Caco-2 (cell line): ENCODE data around the gene TLE7. TPM values are rescaled to one million over a fixed set of nuclear protein-coding genes. Genes with fewer than 3 reads are reported as not detected.

Experiments
- BruUV-seq: library from RNA; stranded (reverse); fragments of 400-500 nt; replicated peaks from 2 replicates; lab custom pipeline; 2021; lab: Mats Ljungman, UMichigan
- CTCF ChIA-PET: fragments of 300-600 bp; sonication (Branson Sonifier 250); formaldehyde crosslinking; loops from one replicate; lab custom pipeline; 2022; ENCODE audit warnings: antibody characterized with exemption; lab: Charles Lee
- POLR2A ChIA-PET: fragments of 300-600 bp; sonication (Branson Sonifier 250); formaldehyde crosslinking; loops from one replicate; lab custom pipeline; 2022; ENCODE audit warnings: antibody characterized with exemption; lab: Charles Lee
- DNase-seq, 2 experiments: peaks; one replicate each; pipeline versions ENCODE4 v3.0.0 to v3.0.0-alpha.2; 2020 to 2022
- H3K27me3 ChIP-seq: replicated peaks from 2 replicates; pipeline ENCODE4 v1.6.0; 2011; ENCODE audit warnings: low read length; ENCODE audit not compliant: control insufficient read depth, insufficient read depth
- H3K36me3 ChIP-seq: 2 replicates; pipeline ENCODE4 v1.5.1; 2011; ENCODE audit warnings: low read length; ENCODE audit not compliant: control insufficient read depth, insufficient read depth
- H3K4me1 ChIP-seq: fragments of 250-450 bp; sonication (Bioruptor Pico); 2 replicates; pipeline ENCODE4 v1.5.1; 2020; ENCODE audit warnings: mild to moderate bottlenecking
- H3K4me3 ChIP-seq: 2 replicates; pipeline ENCODE4 v1.5.1; 2011; ENCODE audit warnings: low read depth, mild to moderate bottlenecking, control low read depth, low read length
- H3K9me3 ChIP-seq: fragments of 250-450 bp; sonication (Bioruptor Pico); 2 replicates; pipeline ENCODE4 v1.5.1; 2020; ENCODE audit warnings: mild to moderate bottlenecking, moderate library complexity
- H3K27ac Mint-ChIP-seq: one replicate; pipeline ENCODE4 v1.8.0; 2022; ENCODE audit warnings: mixed read lengths; ENCODE audit not compliant: unreplicated experiment
- H3K27me3 Mint-ChIP-seq: one replicate; pipeline ENCODE4 v1.8.0; 2022; ENCODE audit warnings: mixed read lengths; ENCODE audit not compliant: insufficient read depth, unreplicated experiment
- H3K36me3 Mint-ChIP-seq: one replicate; pipeline ENCODE4 v1.8.0; 2022; ENCODE audit warnings: mild to moderate bottlenecking, mixed read lengths; ENCODE audit not compliant: insufficient read depth, unreplicated experiment
- H3K4me1 Mint-ChIP-seq: one replicate; pipeline ENCODE4 v1.8.0; 2022; ENCODE audit warnings: low read depth, mixed read lengths; ENCODE audit not compliant: unreplicated experiment
- H3K4me3 Mint-ChIP-seq: one replicate; pipeline ENCODE4 v1.8.0; 2022; ENCODE audit warnings: mild to moderate bottlenecking, moderate library complexity, mixed read lengths; ENCODE audit not compliant: unreplicated experiment
- H3K9me3 Mint-ChIP-seq: one replicate; pipeline ENCODE4 v1.8.0; 2022; ENCODE audit warnings: mixed read lengths; ENCODE audit not compliant: unreplicated experiment
- intact Hi-C: fragments of 100-400 bp; cut with micrococcal nuclease; formaldehyde crosslinking; loops from one replicate; pipeline ENCODE4 v1.10.0; 2022; ENCODE audit not compliant: unreplicated experiment
- total RNA-seq: library from RNA; stranded (reverse); gene quantifications from 2 replicates; pipeline ENCODE4 v1.2.3, GENCODE V29; 2022
- TF ChIP-seq, protein P1 (sequence below), 2 experiments: fragments of 200-600 bp in 1 of 2; IDR thresholded peaks; 1 replicate in 1 of 2; 2 replicates in 1 of 2; pipeline versions ENCODE4 v1.5.1 to v1.8.0; 2011 to 2022; ENCODE audit warnings: antibody characterized with exemption in 1 of 2, control low read depth in 1 of 2, inconsistent platforms in 1 of 2, low read depth in 1 of 2, low read length in 1 of 2, mild to moderate bottlenecking in 1 of 2, moderate library complexity in 1 of 2; ENCODE audit not compliant: insufficient read depth in 1 of 2, severe bottlenecking in 1 of 2, unreplicated experiment in 1 of 2

TLE7 gene
- total RNA-seq, 1 experiment from 2014 or later: not detected

DNA sequence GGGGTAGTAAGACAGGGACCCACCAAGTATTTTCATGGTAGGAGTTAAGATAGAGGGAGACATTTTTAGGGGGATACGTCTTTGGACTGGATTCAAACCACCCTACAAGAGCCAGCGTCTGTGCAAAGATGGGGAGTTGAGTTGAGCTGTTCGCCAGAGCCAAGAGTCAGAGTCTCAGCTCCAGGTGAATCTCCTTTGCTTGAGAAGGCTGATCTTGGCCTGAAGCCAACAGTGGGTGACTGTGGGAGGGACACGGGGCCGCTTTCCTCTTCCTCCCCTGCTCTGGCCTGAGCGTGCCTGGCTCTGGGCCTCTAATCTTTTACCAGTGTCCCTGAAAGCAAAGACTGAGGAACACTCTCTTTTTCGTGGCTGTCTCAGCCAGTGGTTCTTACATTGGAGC lies 5.4 kb downstream of the TLE7 start:
- POLR2A ChIA-PET: no interaction called here
- Mint-ChIP-seq H3K27ac (no peak overlapping the region), H3K4me3 (no peak overlapping the region), H3K27me3 (peaks cover 27% of the 10 kb centered on the region), H3K36me3 (no peaks in the 10 kb centered on the region), H3K4me1 (no peaks in the 10 kb centered on the region), H3K9me3 (no peaks in the 10 kb centered on the region)
- Histone ChIP-seq H3K4me1 (no peaks in the 10 kb centered on the region), H3K36me3 (no peaks in the 10 kb centered on the region), H3K4me3 (no peak overlapping the region), H3K27me3 (no peaks in the 10 kb centered on the region; the same call in 1 of the 2 replicates), H3K9me3 (no peaks in the 10 kb centered on the region)
- CTCF ChIA-PET: interaction anchor here (0.6 kb wide), 1 partner anchor 635 kb away, joined by 3 read pairs; no protein-coding TSS in a partner anchor
- BruUV-seq: no TSS peak
- DNase-seq: no peak
- intact Hi-C loops: no loop called here
- TF ChIP-seq, protein P1, sequence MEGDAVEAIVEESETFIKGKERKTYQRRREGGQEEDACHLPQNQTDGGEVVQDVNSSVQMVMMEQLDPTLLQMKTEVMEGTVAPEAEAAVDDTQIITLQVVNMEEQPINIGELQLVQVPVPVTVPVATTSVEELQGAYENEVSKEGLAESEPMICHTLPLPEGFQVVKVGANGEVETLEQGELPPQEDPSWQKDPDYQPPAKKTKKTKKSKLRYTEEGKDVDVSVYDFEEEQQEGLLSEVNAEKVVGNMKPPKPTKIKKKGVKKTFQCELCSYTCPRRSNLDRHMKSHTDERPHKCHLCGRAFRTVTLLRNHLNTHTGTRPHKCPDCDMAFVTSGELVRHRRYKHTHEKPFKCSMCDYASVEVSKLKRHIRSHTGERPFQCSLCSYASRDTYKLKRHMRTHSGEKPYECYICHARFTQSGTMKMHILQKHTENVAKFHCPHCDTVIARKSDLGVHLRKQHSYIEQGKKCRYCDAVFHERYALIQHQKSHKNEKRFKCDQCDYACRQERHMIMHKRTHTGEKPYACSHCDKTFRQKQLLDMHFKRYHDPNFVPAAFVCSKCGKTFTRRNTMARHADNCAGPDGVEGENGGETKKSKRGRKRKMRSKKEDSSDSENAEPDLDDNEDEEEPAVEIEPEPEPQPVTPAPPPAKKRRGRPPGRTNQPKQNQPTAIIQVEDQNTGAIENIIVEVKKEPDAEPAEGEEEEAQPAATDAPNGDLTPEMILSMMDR (IDR thresholded peaks at IDR 0.05; ENCODE audit: insufficient read depth in 1 of 2, low read depth in 1 of 2, low read length in 1 of 2, severe bottlenecking in 1 of 2, unreplicated experiment in 1 of 2): no peak

- Mint-ChIP-seq H3K4me3 (no peak overlapping the region), H3K27ac (no peak overlapping the region), H3K4me1 (no peaks in the 10 kb centered on the region), H3K36me3 (no peaks in the 10 kb centered on the region), H3K9me3 (peaks cover 10% of the 10 kb centered on the region), H3K27me3 (peaks cover 13% of the 10 kb centered on the region)
- ChIA-PET POLR2A (no interaction called here), CTCF (no interaction called here)
- TF ChIP-seq, protein P1 (IDR thresholded peaks at IDR 0.05; ENCODE audit: insufficient read depth in 1 of 2, low read depth in 1 of 2, low read length in 1 of 2, severe bottlenecking in 1 of 2, unreplicated experiment in 1 of 2): no peak
- intact Hi-C loops: no loop called here
- Histone ChIP-seq H3K9me3 (peaks cover 9% of the 10 kb centered on the region), H3K4me1 (no peaks in the 10 kb centered on the region), H3K36me3 (no peaks in the 10 kb centered on the region), H3K4me3 (no peak overlapping the region), H3K27me3 (no peaks in the 10 kb centered on the region; the same call in none of the 2 replicates)
- no TSS peak for BruUV-seq
- no peak for DNase-seq
Measured at GRCh38 chr16:71432906-71433305, 8.9 kb downstream of the TLE7 start.

GRCh38 chr16:71431991-71432390 lies 9.9 kb downstream of the TLE7 start:
- Histone ChIP-seq H3K4me3 (no peak overlapping the region), H3K27me3 (peaks cover 1% of the 10 kb centered on the region), H3K36me3 (no peaks in the 10 kb centered on the region), H3K9me3 (peaks cover 9% of the 10 kb centered on the region), H3K4me1 (no peaks in the 10 kb centered on the region)
- no peak overlapping the region for H3K27ac Mint-ChIP-seq
- BruUV-seq: no TSS peak
- no peaks in the 10 kb centered on the region for H3K4me1 Mint-ChIP-seq
- peaks cover 6% of the 10 kb centered on the region for H3K27me3 Mint-ChIP-seq
- TF ChIP-seq, protein P1 (IDR thresholded peaks at IDR 0.05; ENCODE audit: insufficient read depth in 1 of 2, low read depth in 1 of 2, low read length in 1 of 2, severe bottlenecking in 1 of 2, unreplicated experiment in 1 of 2): no peak
- intact Hi-C loops: no loop called here
- ChIA-PET POLR2A (no interaction called here), CTCF (no interaction called here)
- no peak overlapping the region for H3K4me3 Mint-ChIP-seq
- DNase-seq: no peak
- H3K36me3 Mint-ChIP-seq: no peaks in the 10 kb centered on the region
- peaks cover 10% of the 10 kb centered on the region for H3K9me3 Mint-ChIP-seq
